Stimulated activated CD8-positive, alpha-beta memory T cell treated with anti-CD3 and anti-CD28 coated beads, Interleukin-4, amount 100 ng/mL, for 4 hours (primary cell): ENCODE measurements around the gene ZMPSTE24.
"Not testable (repeated sequence)": the region's sequence is repeated elsewhere in the genome, so short reads cannot be mapped to it uniquely, and the experiment has no call there.

Experiments
- DNase-seq, 2 donors: peaks; one replicate each; pipeline ENCODE4 v3.0.0-alpha.2; 2020; ENCODE audit warnings: low read depth in 2 of 2, low spot score in 1 of 2

ZMPSTE24 gene

GRCh38 chr1:40316595-40317393 lies 58.8 kb downstream of the ZMPSTE24 start, which contains the start of gene COL9A2:
Gene COL9A2 (minus strand): TSS chr1:40317286. CDS start chr1:40317197, 89 bp downstream.
- peak; percentile 15 to 45 for DNase-seq

DNA sequence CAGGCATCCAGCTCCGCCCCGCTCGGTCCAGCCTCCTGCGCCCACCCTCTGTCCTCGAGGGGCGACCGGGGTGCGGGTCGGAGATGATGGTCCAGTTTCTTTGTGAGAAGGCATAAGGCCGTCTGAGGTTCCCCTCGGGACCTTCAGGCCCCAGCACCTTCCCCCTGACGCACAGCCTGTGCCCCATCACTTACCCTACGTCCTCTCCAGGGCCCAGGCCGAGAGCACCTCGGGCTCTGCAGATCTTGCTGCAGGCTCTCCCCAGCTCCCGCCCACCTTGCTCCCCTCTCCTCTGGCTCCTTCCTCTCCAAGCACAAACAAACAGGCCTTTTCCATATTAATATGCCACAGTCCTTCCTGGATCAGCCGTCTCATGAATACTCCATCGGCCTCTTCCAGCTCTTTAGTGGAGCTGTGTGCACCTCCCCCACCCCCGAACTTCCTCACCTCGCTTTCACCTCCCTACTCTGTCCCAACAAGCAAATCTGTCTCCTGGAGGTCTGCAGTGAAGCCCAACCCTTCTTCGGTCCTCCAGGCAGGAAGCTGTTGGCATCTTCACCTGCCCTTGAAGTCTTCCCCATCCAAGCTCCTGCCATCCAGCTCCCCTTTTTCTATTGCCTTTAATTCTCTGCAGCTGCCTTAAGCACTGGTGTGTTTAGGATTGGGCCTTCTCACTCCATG lies 59.5 kb downstream of the ZMPSTE24 start:
- no peak for DNase-seq

GRCh38 chr1:40318476-40318875 lies 60.4 kb downstream of the ZMPSTE24 start:
- no peak for DNase-seq

DNA sequence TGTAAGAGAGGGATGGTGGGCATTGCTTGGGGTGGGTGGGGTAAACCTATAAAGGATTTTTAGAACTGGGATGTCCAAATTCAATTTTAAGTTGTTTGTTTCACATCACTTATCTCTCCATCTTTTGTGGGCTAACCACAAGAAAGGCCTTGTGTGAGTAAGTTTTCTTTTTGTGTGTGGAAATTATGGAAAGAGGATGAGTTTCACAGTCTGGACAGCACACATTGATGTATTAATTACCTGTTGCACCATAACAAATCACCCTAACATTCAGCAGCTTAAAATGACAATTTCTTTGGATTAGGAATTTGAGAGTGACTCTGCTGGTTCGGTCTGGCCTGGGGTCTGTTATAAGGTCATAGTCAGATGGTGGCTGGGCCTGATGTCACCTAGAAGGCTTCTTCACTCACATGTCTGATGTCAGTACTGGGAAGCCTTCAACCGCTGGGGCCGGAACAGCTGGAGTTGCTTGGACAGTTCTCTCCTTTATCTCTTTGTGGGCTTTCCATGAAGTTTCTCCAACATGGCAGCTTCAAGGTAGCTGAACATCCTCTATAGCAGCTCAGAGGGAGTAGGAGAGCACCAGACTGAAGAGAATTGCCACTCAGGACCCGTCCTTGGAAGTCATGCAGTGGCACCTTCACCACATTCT lies 61.1 kb downstream of the ZMPSTE24 start:
- no peak for DNase-seq

GRCh38 chr1:40331403-40331802 lies 73.4 kb downstream of the ZMPSTE24 start:
- not testable (repeated sequence) for DNase-seq

- no peak for DNase-seq
Observed at GRCh38 chr1:40332695-40333094, 74.7 kb downstream of the ZMPSTE24 start.

DNA sequence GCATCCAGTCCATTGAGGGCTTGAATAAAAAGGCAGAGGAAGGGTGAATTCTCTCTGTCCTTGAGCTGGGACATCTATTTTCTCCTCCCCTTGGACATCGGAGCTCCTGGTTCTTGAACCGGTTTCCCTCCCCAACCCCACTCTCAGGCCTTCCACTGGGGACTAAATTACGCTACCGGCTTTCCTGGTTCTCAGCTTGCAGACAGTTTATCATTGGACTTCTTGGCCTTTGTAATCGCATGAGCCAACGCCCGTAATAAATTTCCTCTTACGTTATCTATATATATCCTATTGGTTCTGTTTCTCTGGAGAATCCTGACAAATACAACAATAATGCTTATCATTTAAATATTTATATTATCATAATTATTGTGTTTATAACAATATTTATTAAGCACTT lies 79.4 kb downstream of the ZMPSTE24 start:
- DNase-seq, result no peak

DNA sequence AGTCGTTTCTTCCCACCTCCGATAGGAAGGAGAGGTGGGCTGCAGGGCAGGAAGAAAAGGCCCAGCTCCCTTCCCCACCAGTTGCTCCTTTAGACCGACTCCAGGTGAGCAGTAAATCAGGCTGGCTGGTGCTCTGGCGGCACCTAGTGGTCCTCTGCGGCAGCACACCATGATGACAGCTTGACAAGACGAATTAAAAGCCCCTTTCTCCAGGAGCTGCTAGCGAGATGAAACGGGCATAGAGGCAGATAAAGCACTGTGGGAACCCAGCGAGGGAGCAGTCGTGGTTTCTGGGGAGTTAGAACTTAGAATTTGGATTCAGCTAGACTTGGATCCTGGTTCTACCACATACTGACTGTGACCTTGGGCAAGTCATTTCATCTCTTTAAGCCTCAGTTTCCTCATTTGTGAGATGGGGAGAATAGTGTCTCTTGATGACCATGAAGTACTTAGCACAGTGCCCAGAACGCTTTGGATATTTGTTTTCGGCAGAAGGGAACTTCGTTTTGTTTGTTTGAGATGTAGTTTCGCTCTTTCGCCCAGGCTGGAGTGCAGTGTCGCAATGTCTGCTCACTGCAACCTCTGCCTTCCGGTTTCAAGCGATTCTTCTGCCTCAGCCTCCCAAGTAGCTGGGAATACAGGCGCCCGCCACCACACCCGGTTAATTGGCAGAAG lies 80.8 kb downstream of the ZMPSTE24 start:
- DNase-seq, result peak; percentile 78 to 83

GRCh38 chr1:40339420-40340323 lies 81.6 kb downstream of the ZMPSTE24 start:
- DNase-seq, result no peak

GRCh38 chr1:40341491-40342380 lies 83.7 kb downstream of the ZMPSTE24 start:
- DNase-seq, result no peak

DNA sequence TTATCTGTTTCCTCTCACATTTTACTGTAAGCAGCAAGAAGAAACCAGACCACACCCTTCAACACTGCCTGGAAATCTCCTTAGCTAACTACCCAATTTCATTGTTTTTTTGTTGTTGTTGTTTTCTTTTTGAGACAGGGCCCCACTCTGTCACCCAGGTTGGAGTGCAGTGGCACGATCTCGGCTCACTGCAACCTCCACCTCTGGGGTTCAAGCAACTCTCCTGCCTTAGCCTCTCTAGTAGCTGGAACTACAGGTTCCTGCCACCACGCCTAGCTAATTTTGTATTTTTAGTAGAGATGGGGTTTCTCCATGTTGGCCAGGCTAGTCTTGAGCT lies 84.3 kb downstream of the ZMPSTE24 start:
- DNase-seq, result not testable (repeated sequence)
